Right ventricle myocardium superior (tissue), 1 donor: ENCODE results near the gene CCL23. TPM values are rescaled to one million over a fixed set of nuclear protein-coding genes. Genes with fewer than 3 reads are reported as not detected.
"Not testable (repeated sequence)": the region's sequence is repeated elsewhere in the genome, so short reads cannot be mapped to it uniquely, and the experiment has no call there.

Source experiments
- ATAC-seq: fragments of 200-7000 bp; cut with Tn5 transposase; one replicate; pipeline ENCODE4 v1.9.1; 2020; ENCODE audit warnings: mild to moderate bottlenecking; ENCODE audit not compliant: poor library complexity
- DNase-seq: peaks from one replicate; pipeline ENCODE4 v3.0.0-alpha.2; 2020
- intact Hi-C: fragments of 100-400 bp; cut with DNase I; formaldehyde crosslinking; loops from one replicate; pipeline ENCODE4 v1.11.2; 2022
- total RNA-seq: library from RNA; stranded (reverse); fragmentation: NEBNext Ultra II Directional; extraction: Animal tissue kit (Norgen Biotek cat#: 25700); gene quantifications from one replicate; pipeline ENCODE4 v1.2.1, GENCODE V29; 2021
- donor health status: DM: no; HTN: yes; CAD: no; lungs with severe emphysema.

The CCL23 gene
- total RNA-seq, 1 donor from 2014 or later, result not detected

GRCh38 chr17:36011201-36011600 lies 6.6 kb downstream of the CCL23 start:
- intact Hi-C loops, result no loop called here
- DNase-seq (no peak), ATAC-seq (no peak)

- no peak for ATAC-seq
- intact Hi-C loops, result no loop called here
- no peak for DNase-seq
Observed at GRCh38 chr17:36008998-36009665, 8.6 kb downstream of the CCL23 start.

DNA sequence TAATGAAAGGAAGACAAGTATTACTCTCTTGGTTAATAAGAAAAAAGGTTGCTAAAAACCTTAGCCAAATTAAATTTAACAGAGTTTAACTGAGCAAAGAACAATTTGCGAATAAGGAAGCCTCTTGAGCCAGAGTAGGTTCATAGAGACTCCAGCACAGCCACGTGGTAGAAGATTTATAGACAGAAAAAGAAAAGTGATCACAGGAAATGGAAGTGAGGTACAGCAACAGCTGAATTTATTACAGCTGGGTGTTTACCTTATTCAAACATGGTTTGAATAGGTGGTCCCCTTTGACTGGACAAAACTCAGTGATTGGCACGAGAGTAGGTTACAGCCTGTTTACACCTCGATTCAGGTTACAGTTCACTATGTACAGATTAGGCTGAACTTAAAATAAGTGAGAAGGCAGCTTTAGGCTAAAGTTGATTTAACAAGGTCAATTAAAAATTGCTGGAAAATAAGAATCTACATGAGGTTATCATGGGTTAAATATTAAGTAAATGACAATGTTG lies 13.1 kb downstream of the CCL23 start:
- DNase-seq (no peak), ATAC-seq (no peak)
- intact Hi-C loops, result no loop called here

- DNase-seq, result no peak
- intact Hi-C loops, result no loop called here
- ATAC-seq, result no peak
Observed at GRCh38 chr17:36002631-36003030, 15.1 kb downstream of the CCL23 start.

- DNase-seq, result no peak
- intact Hi-C loops, result no loop called here
- ATAC-seq, result no peak
Observed at GRCh38 chr17:36001862-36002603, 15.7 kb downstream of the CCL23 start.

DNA sequence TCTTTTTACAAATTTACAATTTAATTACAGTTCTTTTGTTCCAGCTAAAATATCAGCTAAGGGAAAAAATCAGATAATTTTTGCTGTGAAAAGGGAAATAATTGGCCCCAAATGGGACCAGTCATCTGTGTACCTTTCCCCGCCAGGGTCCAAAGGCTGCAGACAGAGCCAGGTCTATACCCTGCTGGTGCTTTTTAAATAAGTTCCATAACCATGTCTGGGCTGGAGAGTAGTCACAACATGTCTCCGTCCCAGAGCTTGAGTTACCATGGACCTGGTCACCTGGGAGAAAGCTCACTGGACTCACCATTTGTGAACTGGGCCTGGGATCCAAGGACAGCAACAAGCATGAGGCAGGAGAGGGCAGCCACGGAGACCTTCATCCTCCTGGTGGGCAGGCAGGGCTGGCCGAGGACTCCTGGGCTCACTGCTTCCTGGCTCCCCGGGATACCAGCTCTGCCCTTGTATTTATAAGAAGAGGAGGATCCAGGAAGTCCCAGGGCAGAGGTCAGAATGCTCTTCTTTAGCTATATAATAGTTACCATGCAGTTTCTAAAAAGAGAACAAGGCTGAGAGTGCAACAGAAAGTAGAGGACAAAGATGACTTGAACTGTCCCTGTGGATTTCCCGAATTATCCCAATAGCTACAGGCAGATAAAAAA lies 16.5 kb downstream of the CCL23 start, which contains the start of gene CCL15:
CCL15 (minus strand) TSS at position 444 of the 662 bp plus-strand sequence; CDS start at position 383, 61 bp downstream.
- intact Hi-C loops, result no loop called here
- ATAC-seq (no peak), DNase-seq (no peak)

- DNase-seq (no peak), ATAC-seq (no peak)
- intact Hi-C loops, result no loop called here
Observed at GRCh38 chr17:36000732-36001109, 17.1 kb downstream of the CCL23 start.

GRCh38 chr17:35998756-35999155 lies 19.0 kb downstream of the CCL23 start:
- no peak for DNase-seq
- ATAC-seq, result no peak
- intact Hi-C loops, result no loop called here

- ATAC-seq, result no peak
- intact Hi-C loops, result no loop called here
- no peak for DNase-seq
Observed at GRCh38 chr17:35998018-35998545, 19.7 kb downstream of the CCL23 start.

GRCh38 chr17:35995346-35995745 lies 22.4 kb downstream of the CCL23 start:
- DNase-seq, ATAC-seq, intact Hi-C loops: not testable (repeated sequence)

DNA sequence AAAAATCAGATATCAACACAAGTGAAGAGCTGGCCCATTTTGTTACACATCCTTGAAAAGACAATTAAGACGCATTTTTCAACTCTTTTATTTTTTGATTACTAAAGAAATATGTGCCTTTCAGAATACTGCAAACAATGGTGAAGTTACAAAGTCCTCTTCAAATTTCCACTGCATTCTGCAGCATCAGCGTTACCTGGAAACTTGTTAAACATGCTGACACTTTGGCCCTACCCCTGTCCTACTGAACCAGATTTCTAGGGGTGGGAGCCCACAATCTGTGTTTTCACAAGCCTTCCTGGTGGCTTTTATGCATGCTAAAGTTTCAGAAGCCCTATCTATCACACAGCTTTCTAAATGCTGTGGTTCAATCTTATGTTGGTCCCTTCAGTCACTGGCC lies 26.7 kb downstream of the CCL23 start:
- no peak for DNase-seq
- intact Hi-C loops, result no loop called here

GRCh38 chr17:35988164-35988563 lies 29.6 kb downstream of the CCL23 start:
- DNase-seq, result no peak
- ATAC-seq, result no peak
- intact Hi-C loops, result no loop called here

More for the DNA sequence above, 26.7 kb downstream of the CCL23 start:
- ATAC-seq, result no peak

DNA sequence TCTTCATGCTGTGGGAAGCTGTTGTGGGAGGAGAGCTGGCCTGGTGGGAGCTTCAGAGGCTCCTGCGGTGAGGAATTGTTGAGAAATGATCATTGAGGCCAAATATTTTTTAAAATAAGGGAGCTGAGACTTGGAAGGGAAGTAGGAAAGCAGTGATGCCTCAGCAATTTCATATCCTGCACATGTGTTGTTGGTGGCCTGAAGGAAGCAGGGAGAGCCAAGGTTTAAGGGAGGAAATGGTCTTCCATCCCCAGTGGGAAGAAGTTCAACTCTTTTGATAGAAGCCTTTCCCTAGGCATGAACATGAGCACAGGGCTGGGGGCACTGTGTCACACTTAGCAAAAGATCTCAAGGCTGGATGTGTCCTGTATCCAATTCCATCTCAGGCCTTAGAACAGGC lies 31.1 kb downstream of the CCL23 start, which contains the start of gene CCL14:
CCL14 (minus strand) TSS at position 87 of the 400 bp plus-strand sequence; CDS start at position 7, 80 bp downstream.
- intact Hi-C loops, result no loop called here
- peak; percentile 29 for ATAC-seq
- DNase-seq, result no peak

DNA sequence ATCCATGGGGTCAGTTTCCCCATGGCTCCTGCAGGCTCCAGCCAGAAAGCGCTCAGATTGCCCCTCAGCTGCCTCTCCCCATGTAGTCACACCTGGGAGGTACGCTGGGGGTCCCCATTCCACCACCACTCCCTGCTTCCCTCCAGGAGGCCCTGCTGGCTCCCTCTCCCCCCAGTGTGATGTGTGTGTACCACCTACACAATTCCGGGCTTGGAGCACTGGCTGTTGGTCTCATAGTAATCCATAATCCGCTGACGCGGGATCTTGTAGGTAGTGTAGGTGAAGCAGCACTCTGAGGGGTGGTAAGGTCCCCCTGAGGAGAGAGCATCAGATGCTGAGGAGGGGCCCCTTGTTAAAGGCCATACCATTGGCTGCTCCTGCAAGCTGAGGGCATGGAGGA lies 33.6 kb downstream of the CCL23 start:
- intact Hi-C loops, result no loop called here
- ATAC-seq, result no peak
- DNase-seq, result no peak

- intact Hi-C loops, result no loop called here
- ATAC-seq (no peak), DNase-seq (no peak)
Observed at GRCh38 chr17:35982409-35983191, 35.2 kb downstream of the CCL23 start.

GRCh38 chr17:35981908-35982330 lies 35.9 kb downstream of the CCL23 start:
- ATAC-seq (no peak), DNase-seq (no peak)
- intact Hi-C loops, result no loop called here

DNA sequence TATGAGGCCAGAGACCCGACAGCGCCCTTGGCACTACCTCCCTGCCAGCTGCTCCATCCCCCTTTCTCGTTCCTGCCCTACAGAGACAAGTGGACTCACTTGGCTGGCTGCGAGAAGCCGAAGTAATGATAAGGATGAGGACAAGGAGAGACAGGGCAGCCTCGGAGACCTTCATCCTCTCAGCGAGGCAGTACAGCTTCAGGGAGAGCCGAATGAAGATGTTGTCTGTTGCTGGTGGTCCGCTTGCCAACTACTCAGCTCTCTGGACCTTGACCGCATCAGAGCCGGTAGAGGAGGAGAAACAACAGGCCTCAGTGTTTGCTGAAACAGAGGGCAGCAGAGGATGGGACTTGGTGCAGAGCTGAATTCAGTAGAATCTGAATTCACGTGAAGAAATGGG lies 36.5 kb downstream of the CCL23 start, which contains the start of gene CCL16:
CCL16 (minus strand) TSS at position 252 of the 400 bp plus-strand sequence; CDS start at position 175, 77 bp downstream.
- no peak for DNase-seq
- intact Hi-C loops, result no loop called here

DNA sequence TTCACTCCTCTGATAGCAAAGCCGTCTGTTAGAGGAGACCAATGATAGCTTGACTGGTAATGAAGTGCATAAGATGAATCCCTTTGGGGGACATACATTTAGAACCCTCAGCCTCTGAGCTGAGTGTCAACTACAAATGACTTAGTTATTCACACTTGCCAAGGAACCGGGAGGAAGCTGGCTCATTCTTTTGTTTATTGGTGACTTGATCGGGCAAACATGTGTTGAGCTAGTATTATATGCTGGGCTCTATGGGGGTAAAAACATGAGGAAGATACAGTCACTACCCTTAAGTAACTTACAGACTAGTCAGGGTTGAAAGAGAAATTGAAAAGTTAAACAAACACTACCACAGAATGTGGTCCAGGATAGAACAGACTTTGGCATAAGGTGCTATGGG lies 39.4 kb downstream of the CCL23 start:
- ATAC-seq, result no peak
- intact Hi-C loops, result loop anchor here (5.0 kb wide), 1 partner anchor 169 kb away; no protein-coding TSS in a partner anchor

More for the DNA sequence above, 36.5 kb downstream of the CCL23 start, which contains the start of gene CCL16:
- ATAC-seq, result no peak

More for the DNA sequence above, 39.4 kb downstream of the CCL23 start:
- no peak for DNase-seq
